NCI-H1436 (cell line): Measurements from ENCODE around the gene CHD9.

Experiments
- DNase-seq: peaks from one replicate; lab custom pipeline; 2025; lab: John Stamatoyannopoulos, UW

Gene CHD9

GRCh38 chr16:53198933-53199332 is 144.1 kb downstream of the CHD9 start:
- no peak for DNase-seq

GRCh38 chr16:53201900-53202299 is 147.1 kb downstream of the CHD9 start:
- no peak for DNase-seq

GRCh38 chr16:53202398-53202797 is 147.6 kb downstream of the CHD9 start:
- DNase-seq, result no peak

GRCh38 chr16:53207810-53208752 is 153.3 kb downstream of the CHD9 start:
- DNase-seq, result peak; percentile 80

GRCh38 chr16:53209429-53209828 is 154.6 kb downstream of the CHD9 start:
- no peak for DNase-seq

- no peak for DNase-seq
Measured at GRCh38 chr16:53209877-53210276, 155.1 kb downstream of the CHD9 start.

GRCh38 chr16:53211253-53211652 is 156.5 kb downstream of the CHD9 start:
- no peak for DNase-seq

GRCh38 chr16:53212893-53213223 is 158.1 kb downstream of the CHD9 start:
- DNase-seq, result no peak

- no peak for DNase-seq
Measured at GRCh38 chr16:53213542-53213941, 158.8 kb downstream of the CHD9 start.

GRCh38 chr16:53216798-53217197 is 162.0 kb downstream of the CHD9 start:
- DNase-seq, result no peak

GRCh38 chr16:53219371-53219770 is 164.6 kb downstream of the CHD9 start:
- no peak for DNase-seq

GRCh38 chr16:53219795-53220454 is 165.1 kb downstream of the CHD9 start:
- DNase-seq, result no peak

- no peak for DNase-seq
Measured at GRCh38 chr16:53220585-53220984, 165.8 kb downstream of the CHD9 start.

- no peak for DNase-seq
Measured at GRCh38 chr16:53224951-53225533, 170.3 kb downstream of the CHD9 start.

GRCh38 chr16:53232826-53233529 is 178.2 kb downstream of the CHD9 start:
- no peak for DNase-seq

GRCh38 chr16:53234836-53235235 is 180.0 kb downstream of the CHD9 start:
- no peak for DNase-seq

GRCh38 chr16:53235851-53236250 is 181.1 kb downstream of the CHD9 start:
- no peak for DNase-seq

GRCh38 chr16:53249331-53249730 is 194.5 kb downstream of the CHD9 start:
- DNase-seq, result no peak

GRCh38 chr16:53257001-53257400 is 202.2 kb downstream of the CHD9 start:
- no peak for DNase-seq

- DNase-seq, result no peak
Measured at GRCh38 chr16:53258809-53259208, 204.0 kb downstream of the CHD9 start.

- no peak for DNase-seq
Measured at GRCh38 chr16:53261276-53261675, 206.5 kb downstream of the CHD9 start.

- DNase-seq, result no peak
Measured at GRCh38 chr16:53262645-53263044, 207.9 kb downstream of the CHD9 start.
